ENCODE data around the gene PTPN13.

DNA sequence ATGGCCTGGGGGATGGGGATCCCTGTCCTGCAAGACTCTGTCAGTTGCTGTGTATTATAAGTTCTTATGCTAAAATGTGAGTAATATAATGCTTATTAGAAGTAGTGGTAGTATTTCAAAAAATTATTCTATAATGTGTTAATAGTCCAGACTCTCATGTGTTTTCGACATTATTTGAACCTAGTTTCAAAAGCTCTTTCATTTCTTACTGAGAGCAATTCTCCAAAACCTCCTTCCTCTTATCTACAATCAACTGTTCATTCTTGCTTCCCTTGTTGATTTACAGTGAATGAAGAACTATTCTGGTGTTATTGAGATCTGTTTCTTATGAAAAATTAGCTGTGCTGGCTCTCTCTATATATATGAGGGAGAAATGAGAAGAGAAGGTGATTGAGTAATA, 32.9 kb upstream of the PTPN13 start:
- TF ChIP-seq, protein P1, sequence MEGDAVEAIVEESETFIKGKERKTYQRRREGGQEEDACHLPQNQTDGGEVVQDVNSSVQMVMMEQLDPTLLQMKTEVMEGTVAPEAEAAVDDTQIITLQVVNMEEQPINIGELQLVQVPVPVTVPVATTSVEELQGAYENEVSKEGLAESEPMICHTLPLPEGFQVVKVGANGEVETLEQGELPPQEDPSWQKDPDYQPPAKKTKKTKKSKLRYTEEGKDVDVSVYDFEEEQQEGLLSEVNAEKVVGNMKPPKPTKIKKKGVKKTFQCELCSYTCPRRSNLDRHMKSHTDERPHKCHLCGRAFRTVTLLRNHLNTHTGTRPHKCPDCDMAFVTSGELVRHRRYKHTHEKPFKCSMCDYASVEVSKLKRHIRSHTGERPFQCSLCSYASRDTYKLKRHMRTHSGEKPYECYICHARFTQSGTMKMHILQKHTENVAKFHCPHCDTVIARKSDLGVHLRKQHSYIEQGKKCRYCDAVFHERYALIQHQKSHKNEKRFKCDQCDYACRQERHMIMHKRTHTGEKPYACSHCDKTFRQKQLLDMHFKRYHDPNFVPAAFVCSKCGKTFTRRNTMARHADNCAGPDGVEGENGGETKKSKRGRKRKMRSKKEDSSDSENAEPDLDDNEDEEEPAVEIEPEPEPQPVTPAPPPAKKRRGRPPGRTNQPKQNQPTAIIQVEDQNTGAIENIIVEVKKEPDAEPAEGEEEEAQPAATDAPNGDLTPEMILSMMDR (IDR thresholded peaks at IDR 0.05), result no peak
- TF ChIP-seq POLR2A (IDR thresholded peaks at IDR 0.05) (no peak), POLR2AphosphoS5 (IDR thresholded peaks at IDR 0.05) (no peak)

Measured in breast epithelium (tissue), 3 donors.